ENCODE measurements around the gene AHNAK.
A peak's percentile ranks its signal among the peaks of the same experiment; 100 is the strongest.
"Not testable (repeated sequence)": the region's sequence is repeated elsewhere in the genome, so short reads cannot be mapped to it uniquely, and the experiment has no call there.

Gene AHNAK

DNA sequence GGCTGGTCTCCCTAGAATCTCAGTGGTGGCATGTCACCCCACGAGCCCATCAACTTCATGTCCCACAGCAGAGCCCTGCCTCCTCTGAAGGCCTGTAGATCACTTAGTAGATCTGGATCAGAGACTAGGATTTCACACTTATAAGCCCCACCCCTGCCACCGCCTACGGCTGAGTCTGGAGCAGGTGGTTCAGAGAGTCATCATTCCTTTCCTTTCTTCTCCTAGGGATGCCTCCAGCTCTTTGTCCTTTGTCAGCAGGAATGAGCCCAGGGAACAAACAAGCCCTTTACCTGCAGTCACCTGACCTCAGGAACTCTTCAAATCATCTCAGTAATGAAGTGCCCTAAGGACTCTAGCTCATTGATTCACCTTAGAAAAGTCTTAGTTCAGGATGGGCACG lies 90.0 kb downstream of the AHNAK start:
- DNase-seq = no peak

DNA sequence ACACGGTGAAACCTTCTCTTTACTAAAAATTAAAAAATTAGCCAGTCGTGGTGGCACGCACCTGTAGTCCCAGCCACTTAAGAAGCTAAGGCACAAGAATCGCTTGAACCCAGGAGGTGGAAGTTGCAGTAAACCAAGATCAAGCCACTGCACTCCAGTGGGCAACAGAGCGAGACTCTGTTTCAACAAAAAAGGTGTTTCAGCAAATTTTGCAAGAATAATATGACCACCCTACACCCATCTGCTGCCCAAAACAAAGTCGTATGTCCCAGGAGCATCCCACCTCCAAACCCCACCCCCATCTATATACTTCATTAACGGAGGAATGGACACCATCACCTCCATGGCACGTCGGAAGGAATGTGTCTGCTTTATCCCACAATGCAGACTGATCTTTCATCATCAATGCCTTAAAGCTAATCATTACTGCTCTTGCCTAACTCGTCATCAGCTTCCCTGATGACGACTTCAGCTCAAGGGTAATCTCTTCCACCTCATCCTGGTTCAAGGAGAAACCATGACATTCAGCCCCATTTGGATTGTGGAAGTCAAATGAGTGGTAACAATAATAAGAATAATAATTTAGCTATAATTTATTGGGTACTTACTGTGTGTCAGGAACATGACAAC lies 93.7 kb downstream of the AHNAK start:
- no peak for DNase-seq

- DNase-seq = no peak
Measured at GRCh38 chr11:62452261-62452660, 94.3 kb downstream of the AHNAK start.

DNA sequence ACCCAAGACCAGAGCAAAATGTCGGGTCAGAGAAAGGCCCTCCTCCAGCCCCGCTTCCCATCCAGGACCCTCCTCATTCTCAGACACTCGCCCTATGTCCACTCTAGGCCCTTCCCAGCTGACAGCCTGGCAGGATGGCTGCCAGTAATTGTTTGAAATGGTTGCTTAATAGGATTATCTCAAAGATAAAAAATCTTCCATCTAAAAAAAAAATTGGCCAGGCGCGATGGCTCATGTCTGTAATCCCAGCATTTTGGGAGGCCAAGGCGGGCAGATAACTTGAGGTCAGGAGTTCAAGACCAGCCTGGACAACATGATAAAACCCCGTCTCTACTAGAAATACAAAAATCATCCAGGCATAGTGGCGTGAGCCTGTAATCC lies 95.4 kb downstream of the AHNAK start:
- DNase-seq = no peak

DNA sequence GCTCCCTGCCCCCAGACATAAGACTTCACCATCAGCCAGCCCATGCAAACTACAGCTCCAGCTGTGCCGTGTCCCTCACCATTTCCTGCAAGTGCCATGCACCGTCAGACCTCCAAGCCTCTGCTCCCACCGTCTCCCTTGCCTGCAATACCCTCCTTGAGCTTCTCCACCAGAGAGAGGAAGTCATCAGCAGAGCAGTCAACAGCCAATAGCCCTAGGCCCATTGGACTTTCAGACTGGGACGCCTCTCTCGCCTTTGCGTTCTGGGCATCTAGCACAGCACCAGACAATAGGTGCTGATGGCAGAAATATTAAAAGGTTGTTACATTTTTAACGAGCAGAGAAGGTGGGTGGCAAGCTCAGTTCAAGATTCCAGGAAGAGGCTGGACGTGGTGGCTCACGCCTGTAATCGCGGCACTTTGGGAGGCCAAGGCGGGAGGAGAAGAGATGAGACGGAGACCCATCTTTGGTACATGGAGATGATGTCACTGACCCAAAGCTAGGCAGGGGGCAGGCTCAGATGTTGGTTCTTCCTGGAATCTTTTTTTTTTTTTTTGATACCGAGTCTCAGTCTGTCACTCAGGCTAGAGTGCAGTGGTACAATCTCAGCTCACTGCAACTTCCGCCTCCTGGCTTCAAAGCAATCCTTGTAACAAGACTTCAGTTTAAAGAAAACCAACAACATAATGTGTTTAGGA lies 95.9 kb downstream of the AHNAK start:
- no peak for DNase-seq

DNA sequence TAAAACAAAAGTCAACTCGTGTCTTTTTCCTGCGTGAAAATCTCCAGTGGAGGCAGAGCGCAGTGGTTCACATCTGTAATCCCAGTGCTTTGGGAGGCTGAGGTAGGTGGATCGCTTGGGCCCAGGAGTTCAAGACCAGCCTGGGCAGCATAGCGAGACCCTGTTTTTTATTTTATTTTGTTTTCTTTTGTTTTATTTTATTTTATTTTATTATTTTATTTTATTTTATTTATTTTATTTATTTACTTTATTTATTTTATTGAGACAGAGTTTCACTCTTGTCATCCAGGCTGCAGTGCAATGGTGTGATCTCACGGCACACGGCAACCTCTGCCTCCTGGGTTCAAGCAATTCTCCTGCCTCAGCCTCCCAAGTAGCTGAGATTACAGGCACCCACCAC lies 96.7 kb downstream of the AHNAK start:
- not testable (repeated sequence) for DNase-seq

DNA sequence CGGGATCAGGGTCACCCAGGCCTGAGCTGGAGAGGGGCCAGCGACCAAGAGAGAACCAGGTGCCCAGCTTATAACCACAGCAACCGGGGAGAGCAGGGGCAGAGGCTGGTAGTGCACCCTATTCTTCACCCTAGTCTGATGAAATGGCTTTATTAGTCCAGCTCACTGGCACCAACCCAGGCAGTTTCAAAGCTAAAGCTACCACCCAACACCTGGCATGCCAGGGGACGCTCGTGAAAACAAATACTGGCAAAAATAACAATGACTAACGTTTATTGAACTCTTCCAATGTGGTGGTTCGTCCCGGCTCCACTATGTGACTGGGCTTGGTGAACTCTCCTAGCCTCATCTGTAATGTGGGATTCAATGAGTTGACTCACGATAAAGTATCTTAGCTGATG lies 97.2 kb downstream of the AHNAK start:
- DNase-seq = no peak

- DNase-seq = no peak
Measured at GRCh38 chr11:62446091-62446490, 100.5 kb downstream of the AHNAK start.

DNA sequence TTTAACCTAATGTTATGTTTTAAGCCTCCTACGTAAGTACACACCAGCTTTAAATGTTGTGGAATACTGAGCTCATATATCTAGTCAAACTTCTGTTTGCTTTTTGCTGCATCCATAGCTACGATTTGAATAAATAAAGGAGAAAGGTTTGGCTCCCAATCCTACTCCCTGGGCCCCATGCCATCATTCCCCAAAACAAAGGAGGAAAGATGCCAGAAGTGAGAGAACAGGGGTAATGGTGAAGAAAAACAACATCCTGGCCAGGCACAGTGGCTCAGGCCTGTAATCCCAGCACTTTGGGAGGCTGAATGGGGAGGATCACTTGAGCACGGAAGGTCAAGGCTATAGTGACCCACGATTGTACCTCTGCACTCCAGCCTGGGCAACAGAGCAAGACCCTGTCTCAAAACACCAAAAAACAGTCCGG lies 101.3 kb downstream of the AHNAK start:
- DNase-seq = no peak

DNA sequence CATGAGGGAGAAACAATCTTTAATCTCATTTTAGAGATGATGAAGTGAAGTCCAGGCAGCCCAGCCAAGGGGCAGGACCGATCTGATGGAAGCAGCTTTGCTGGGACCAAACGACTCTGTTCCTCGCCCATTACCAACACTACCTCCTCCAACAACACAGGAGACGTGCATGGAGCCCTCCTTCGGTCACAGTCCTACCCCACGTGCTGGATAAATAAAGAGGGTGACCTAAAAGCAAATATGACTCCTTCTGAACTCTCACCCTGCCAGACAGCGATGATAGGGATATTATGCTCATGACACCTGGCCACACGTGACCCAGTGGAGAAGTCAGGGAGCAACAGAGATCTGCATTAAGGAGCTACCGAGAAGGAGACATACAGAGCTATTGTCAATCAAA lies 101.8 kb downstream of the AHNAK start:
- no peak for DNase-seq

DNA sequence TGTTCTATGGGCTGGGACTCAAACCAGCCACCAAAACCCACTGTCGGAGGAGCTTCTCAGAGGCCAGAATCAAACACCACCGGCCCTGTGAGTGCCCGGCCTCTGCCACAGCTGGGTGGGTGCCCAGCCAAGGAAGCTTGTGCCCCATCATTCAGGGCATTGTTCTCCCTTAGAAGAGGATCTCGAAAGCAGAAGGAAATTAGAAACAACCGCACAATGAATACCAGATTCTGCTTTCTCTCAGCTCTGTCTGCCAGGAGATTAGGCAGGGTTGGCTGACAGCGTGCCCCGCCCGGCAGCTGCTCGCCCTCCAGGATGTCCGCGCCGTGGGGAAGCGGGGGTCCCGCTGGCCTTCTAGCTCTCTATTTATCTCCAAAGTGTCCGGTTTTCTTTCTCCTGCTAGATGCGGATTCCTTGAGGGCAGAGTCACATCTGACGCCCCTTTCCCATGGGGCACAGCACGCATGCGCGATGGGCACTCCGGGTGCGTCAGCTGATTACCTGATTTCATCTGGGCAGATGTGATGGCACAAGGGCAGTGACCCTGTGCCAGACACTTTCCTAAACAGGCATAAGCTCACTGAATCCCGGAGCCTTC lies 102.3 kb downstream of the AHNAK start:
- DNase-seq = peak; percentile 22 to 72

GRCh38 chr11:62443390-62444235 lies 103.0 kb downstream of the AHNAK start:
- DNase-seq = no peak

- DNase-seq = no peak
Measured at GRCh38 chr11:62439785-62440602, 106.6 kb downstream of the AHNAK start.

DNA sequence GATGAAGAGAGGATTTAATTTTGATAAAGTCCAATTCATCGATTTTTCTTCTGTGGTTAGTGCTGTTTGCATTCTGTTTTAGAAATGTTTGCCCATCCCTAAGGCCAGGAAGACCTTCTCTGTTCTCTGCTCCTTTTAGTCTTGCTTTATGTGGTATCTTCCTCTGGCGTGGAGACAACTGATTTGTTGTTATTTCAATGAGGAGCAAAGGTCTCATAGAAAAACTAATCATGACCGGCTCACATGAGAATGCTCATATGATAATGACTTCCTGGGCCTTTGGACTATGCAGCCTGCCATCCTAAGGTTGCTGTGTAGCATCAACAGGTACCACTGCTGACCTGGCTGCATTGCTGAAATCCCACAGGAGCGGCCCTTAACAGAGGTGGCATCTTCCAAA lies 108.0 kb downstream of the AHNAK start:
- DNase-seq = no peak

DNA sequence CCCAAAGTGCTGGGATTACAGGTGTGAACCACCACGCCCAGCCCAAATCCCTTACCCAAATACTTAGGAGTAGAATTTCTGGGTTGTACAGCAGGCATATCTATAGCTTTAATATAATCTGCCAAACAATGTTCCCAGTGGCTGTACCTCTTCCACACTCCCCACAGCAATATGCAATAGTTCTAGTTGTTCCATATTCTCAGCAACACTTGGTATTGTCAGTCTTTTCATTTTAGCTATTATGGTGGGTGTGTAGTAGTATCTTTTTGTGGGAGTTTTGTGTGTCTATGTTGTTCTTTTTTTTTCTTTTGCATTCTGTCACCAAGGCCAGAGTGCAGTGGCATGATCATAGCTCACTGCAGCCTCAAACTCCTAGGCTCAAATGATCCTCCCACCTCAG lies 109.0 kb downstream of the AHNAK start:
- no peak for DNase-seq

DNA sequence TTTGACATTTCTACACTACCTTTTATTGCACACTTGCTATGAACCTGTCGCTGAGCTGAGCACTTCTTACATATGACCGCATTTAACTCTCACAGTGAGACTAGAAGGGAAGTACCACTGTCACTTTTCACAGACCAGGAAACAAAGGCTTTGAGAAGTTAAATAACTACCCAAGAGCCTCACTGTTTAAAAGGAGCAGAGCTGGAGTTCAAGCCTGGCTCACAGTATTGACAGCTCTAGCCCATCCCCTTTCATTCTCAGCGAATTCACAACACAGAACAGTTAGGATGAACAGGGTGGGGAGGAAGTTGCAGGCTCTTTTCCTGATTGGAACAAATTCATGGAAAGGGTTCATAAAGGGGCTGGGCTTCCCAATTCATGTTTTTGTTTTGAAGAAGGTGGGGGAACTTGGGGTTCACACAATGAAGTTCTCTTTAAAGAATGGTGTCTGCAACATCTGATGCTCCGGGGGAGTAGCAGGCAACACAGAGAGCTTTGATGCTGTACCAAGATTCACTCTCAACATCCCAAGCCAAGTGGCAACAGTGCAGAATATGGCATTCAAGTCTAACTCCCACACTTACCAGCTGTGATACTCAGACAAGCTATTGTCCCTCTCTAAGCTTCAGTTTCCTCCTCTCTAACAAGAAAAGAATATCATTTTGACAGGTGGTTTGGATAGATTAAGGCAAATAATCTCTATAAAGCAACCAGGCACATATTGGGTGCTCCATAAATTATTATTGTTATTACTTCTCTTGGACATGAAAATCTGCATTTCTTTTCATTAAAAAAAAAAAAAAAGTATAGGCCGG lies 110.6 kb downstream of the AHNAK start:
- DNase-seq = no peak

DNA sequence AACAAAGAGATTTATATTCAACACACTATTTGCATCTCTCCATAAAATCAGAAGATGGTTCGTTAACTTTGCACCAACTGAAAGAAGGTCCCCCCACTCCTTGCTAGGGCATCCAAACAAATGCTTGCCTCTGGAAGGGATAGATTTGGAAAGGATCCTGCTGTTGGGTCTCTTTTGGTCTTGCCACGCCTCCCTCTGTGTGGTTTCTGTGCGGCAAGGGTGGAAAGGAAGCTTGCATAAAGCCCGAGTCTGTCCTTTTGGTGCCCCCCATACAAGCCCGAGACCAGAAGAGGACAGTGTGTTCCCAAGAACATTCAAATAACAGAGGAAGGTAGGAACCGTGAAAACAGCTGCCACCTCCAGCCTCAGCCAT lies 112.7 kb downstream of the AHNAK start:
- no peak for DNase-seq

- no peak for DNase-seq
Measured at GRCh38 chr11:62433141-62433903, 113.3 kb downstream of the AHNAK start.

DNA sequence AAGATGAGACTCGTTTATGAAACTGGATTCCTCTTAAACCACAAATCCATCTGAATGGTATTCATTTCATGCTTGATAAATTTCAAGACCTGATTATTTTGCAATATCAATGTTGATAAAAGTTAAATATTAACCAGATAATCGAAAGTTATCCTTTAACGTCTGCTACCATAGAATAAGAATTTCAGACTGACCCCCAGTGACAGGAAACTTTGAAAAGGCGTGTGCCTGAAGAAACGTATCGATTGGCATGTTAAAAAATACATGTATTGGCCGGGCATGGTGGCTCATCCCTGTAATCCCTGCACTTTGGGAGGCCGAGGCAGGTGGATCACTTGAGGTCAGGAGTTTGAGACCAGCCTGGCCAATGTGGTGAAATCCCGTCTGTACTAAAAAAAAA lies 113.9 kb downstream of the AHNAK start:
- DNase-seq = no peak

GRCh38 chr11:62431171-62431901 lies 115.3 kb downstream of the AHNAK start:
- no peak for DNase-seq

Measured in NCI-H1930 (cell line).